Thyroid gland (tissue), 4 donors: ENCODE results near the gene VASH1. TPM values are rescaled to one million over a fixed set of nuclear protein-coding genes. Genes with fewer than 3 reads are reported as not detected.
A peak's percentile ranks its signal among the peaks of the same experiment; 100 is the strongest.

ENCODE experiments used
- DNase-seq, 2 donors: peaks; one replicate each; pipeline ENCODE4 v3.0.0-alpha.2; 2019
- H3K27ac ChIP-seq, 3 donors: fragments of 200-600 bp; sonication (generic); 1 replicate in 2 of 3; 2 replicates in 1 of 3; pipeline ENCODE4 v1.5.1; 2016 to 2019; ENCODE audit warnings: mild to moderate bottlenecking in 1 of 3, moderate library complexity in 1 of 3
- H3K27me3 ChIP-seq: fragments of 200-600 bp; sonication (generic); one replicate; pipeline ENCODE4 v1.5.1; 2019
- H3K36me3 ChIP-seq, 2 donors: fragments of 200-600 bp; sonication (generic); one replicate each; pipeline ENCODE4 v1.5.1; 2016 to 2019
- H3K4me1 ChIP-seq, 2 donors: fragments of 200-600 bp; sonication (generic); one replicate each; pipeline ENCODE4 v1.5.1; 2017 to 2019
- H3K4me3 ChIP-seq, 3 donors: fragments of 200-600 bp; sonication (generic); replicated peaks in 1 of 3; 1 replicate in 2 of 3; 2 replicates in 1 of 3; pipeline ENCODE4 v1.5.1; 2016; ENCODE audit warnings: mild to moderate bottlenecking in 1 of 3
- H3K9me3 ChIP-seq: fragments of 200-600 bp; sonication (generic); one replicate; pipeline ENCODE4 v1.5.1; 2017
- POLR2A ChIP-seq, 2 donors: fragments of 450-650 bp; IDR thresholded peaks; one replicate each; pipeline ENCODE4 v1.6.1; 2017; ENCODE audit warnings: antibody characterized with exemption in 2 of 2, mild to moderate bottlenecking in 2 of 2, moderate library complexity in 1 of 2
- WGBS, 2 donors: methylation state at CpG; one replicate each; pipeline ENCODE4 v1.1.5; 2017; 5-methylcytosine and 5-hydroxymethylcytosine counted together
- intact Hi-C: fragments of 100-400 bp; cut with DNase I; formaldehyde crosslinking; loops from one replicate; pipeline ENCODE4 v1.15.1; 2023
- total RNA-seq, 4 donors: library from RNA; depleted of rRNA; stranded (reverse); fragments of >200 nt; gene quantifications; one replicate each; pipeline ENCODE4 v1.2.3, GENCODE V29; 2016
- TF ChIP-seq, protein P1 (sequence below), 6 experiments: fragments of 200-600 bp in 3 of 6; fragments of 450-650 bp in 3 of 6; sonication (generic) in 3 of 6; IDR thresholded peaks; one replicate each; pipeline ENCODE4 v1.5.1; 2016 to 2019; ENCODE audit warnings: antibody characterized with exemption in 6 of 6, mild to moderate bottlenecking in 2 of 6, inconsistent platforms in 1 of 6, moderate library complexity in 1 of 6

VASH1 gene
- total RNA-seq, result 1 to 10 TPM; 2.3 to 5.0 (median 3.1) TPM

GRCh38 chr14:76761136-76761959, at the start of gene VASH1:
Gene VASH1, plus strand, starts transcription at chr14:76761468. Its CDS starts 1,354 bp downstream, at chr14:76762822.
- H3K9me3 ChIP-seq, result no peaks in the 10 kb centered on the region
- no peaks in the 10 kb centered on the region for H3K36me3 ChIP-seq
- no peaks in the 10 kb centered on the region for H3K27me3 ChIP-seq
- H3K27ac ChIP-seq, result peak within 1 kb of the TSS in 2 of 3 donors; percentile 65 to 74
- H3K4me1 ChIP-seq, result peaks cover 9 to 19% of the 10 kb centered on the region in 2 donors
- H3K4me3 ChIP-seq, result peak within 1 kb of the TSS; percentile 4 to 68 (median 49)
- 0% methylated on average over 5 to 15 of the region's 96 CpGs for WGBS, 2 donors
- DNase-seq, result peak; percentile 41 to 45
- intact Hi-C loops, result no loop called here
- TF ChIP-seq, protein P1, sequence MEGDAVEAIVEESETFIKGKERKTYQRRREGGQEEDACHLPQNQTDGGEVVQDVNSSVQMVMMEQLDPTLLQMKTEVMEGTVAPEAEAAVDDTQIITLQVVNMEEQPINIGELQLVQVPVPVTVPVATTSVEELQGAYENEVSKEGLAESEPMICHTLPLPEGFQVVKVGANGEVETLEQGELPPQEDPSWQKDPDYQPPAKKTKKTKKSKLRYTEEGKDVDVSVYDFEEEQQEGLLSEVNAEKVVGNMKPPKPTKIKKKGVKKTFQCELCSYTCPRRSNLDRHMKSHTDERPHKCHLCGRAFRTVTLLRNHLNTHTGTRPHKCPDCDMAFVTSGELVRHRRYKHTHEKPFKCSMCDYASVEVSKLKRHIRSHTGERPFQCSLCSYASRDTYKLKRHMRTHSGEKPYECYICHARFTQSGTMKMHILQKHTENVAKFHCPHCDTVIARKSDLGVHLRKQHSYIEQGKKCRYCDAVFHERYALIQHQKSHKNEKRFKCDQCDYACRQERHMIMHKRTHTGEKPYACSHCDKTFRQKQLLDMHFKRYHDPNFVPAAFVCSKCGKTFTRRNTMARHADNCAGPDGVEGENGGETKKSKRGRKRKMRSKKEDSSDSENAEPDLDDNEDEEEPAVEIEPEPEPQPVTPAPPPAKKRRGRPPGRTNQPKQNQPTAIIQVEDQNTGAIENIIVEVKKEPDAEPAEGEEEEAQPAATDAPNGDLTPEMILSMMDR (IDR thresholded peaks at IDR 0.05), result no peak
- TF ChIP-seq POLR2A (IDR thresholded peaks at IDR 0.05), result peak in 1 of 2 donors; percentile 21

- Histone ChIP-seq H3K4me3 (no peak overlapping the region), H3K36me3 (no peaks in the 10 kb centered on the region), H3K9me3 (no peaks in the 10 kb centered on the region), H3K4me1 (peaks cover 0 to 13% of the 10 kb centered on the region in 2 donors), H3K27ac (no peak overlapping the region), H3K27me3 (no peaks in the 10 kb centered on the region)
- TF ChIP-seq, protein P1 (IDR thresholded peaks at IDR 0.05), result no peak
- TF ChIP-seq POLR2A (IDR thresholded peaks at IDR 0.05), result no peak
- intact Hi-C loops, result no loop called here
- DNase-seq, result no peak
- 87 to 91% methylated on average over 10 of the region's 10 CpGs for WGBS, 2 donors
Measured at GRCh38 chr14:76713121-76713520, 48.1 kb upstream of the VASH1 start.

DNA sequence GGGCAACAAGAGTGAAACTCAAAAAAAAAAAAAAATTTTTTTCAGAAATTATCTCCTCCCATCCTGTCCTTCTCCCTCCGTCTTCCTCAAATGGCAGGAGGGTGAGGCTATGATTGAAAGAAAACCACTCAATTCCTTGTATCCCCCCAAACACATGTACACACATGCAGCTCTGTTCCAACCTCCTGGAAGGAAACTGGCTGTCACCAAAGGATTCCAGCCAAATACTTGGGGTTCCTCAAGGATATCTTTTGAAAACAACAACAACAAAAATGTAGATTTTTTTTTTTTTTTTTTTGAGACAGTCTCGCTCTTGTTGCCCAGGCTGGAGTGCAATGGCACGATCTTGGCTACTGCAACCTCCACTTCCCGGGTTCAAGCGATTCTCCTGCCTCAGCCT, 46.8 kb upstream of the VASH1 start:
- Histone ChIP-seq H3K27me3 (no peaks in the 10 kb centered on the region), H3K4me3 (no peak overlapping the region), H3K27ac (no peak overlapping the region), H3K36me3 (no peaks in the 10 kb centered on the region), H3K9me3 (no peaks in the 10 kb centered on the region), H3K4me1 (peaks cover 0 to 15% of the 10 kb centered on the region in 2 donors)
- TF ChIP-seq POLR2A (IDR thresholded peaks at IDR 0.05), result no peak
- TF ChIP-seq, protein P1 (IDR thresholded peaks at IDR 0.05), result no peak
- WGBS, 2 donors, result 86 to 89% methylated on average over 5 of the region's 5 CpGs
- no peak for DNase-seq
- intact Hi-C loops, result no loop called here

DNA sequence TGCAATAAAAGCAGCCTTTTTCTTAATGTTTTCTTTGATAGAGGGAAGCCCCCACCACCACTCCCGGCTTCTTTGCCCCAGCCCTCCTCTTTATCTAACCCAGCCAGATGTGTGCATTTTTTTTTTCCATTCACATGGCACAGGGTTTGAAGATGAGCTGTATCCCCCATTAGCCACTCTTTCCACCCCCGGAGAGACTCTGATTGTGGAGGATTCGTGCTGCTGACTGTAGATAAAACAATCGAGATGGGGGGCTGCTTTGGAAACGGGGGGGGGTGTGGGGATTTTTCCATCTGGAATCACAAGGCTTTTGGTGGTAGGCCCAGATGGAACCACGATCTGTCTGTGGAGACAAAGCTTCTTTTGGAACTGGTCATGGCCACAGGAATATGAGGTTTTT, 46.2 kb upstream of the VASH1 start:
- Histone ChIP-seq H3K27me3 (no peaks in the 10 kb centered on the region), H3K27ac (peak overlapping the region in 1 of 3 donors; percentile 11), H3K36me3 (no peaks in the 10 kb centered on the region), H3K9me3 (no peaks in the 10 kb centered on the region), H3K4me3 (no peak overlapping the region), H3K4me1 (peaks cover 0 to 21% of the 10 kb centered on the region in 2 donors)
- intact Hi-C loops, result no loop called here
- TF ChIP-seq, protein P1 (IDR thresholded peaks at IDR 0.05), result no peak
- TF ChIP-seq POLR2A (IDR thresholded peaks at IDR 0.05), result no peak
- no peak for DNase-seq
- 49 to 64% methylated on average over 6 of the region's 6 CpGs for WGBS, 2 donors

- peaks cover 0 to 26% of the 10 kb centered on the region in 2 donors for H3K4me1 ChIP-seq
- no peaks in the 10 kb centered on the region for H3K27me3 ChIP-seq
- TF ChIP-seq, protein P1 (IDR thresholded peaks at IDR 0.05), result no peak
- no peak for TF ChIP-seq POLR2A (IDR thresholded peaks at IDR 0.05)
- no peak overlapping the region for H3K4me3 ChIP-seq
- WGBS, 2 donors, result 32 to 34% methylated on average over 7 of the region's 7 CpGs
- no peaks in the 10 kb centered on the region for H3K36me3 ChIP-seq
- no peak for DNase-seq
- intact Hi-C loops, result no loop called here
- peak overlapping the region in 1 of 3 donors; percentile 11 for H3K27ac ChIP-seq
- no peaks in the 10 kb centered on the region for H3K9me3 ChIP-seq
Measured at GRCh38 chr14:76715511-76716081, 45.7 kb upstream of the VASH1 start.
